Natural killer cell (primary cell): ENCODE measurements around the gene LIN28B. TPM values are rescaled to one million over a fixed set of nuclear protein-coding genes. Genes with fewer than 3 reads are reported as not detected.
"Not testable (repeated sequence)": the region's sequence is repeated elsewhere in the genome, so short reads cannot be mapped to it uniquely, and the experiment has no call there.

ENCODE experiments used
- ATAC-seq, 3 donors: fragments of 150-1000 bp in 2 of 3; fragments of 200-7000 bp in 1 of 3; cut with Tn5 transposase; 1 replicate in 1 of 3; 2 replicates in 2 of 3; pipeline ENCODE4 v1.10.0; 2021; ENCODE audit warnings: mild to moderate bottlenecking in 2 of 3, moderate library complexity in 2 of 3
- DNase-seq, 2 donors: peaks; one replicate each; pipeline versions ENCODE4 v3.0.0 to v3.0.0-alpha.2; 2013 to 2021; ENCODE audit warnings: mixed read lengths in 1 of 2
- H3K27ac ChIP-seq: one replicate; pipeline ENCODE4 v1.5.1; 2013; ENCODE audit warnings: mild to moderate bottlenecking, low read length
- H3K27me3 ChIP-seq: one replicate; pipeline ENCODE4 v1.6.1; 2013; ENCODE audit warnings: low read length; ENCODE audit not compliant: control insufficient read depth, insufficient read depth
- H3K36me3 ChIP-seq: one replicate; pipeline ENCODE4 v1.6.1; 2013; ENCODE audit warnings: low read length; ENCODE audit not compliant: control insufficient read depth, insufficient read depth
- H3K4me1 ChIP-seq: one replicate; pipeline ENCODE4 v1.6.1; 2013; ENCODE audit warnings: low read length; ENCODE audit not compliant: control insufficient read depth, insufficient read depth
- H3K4me3 ChIP-seq: one replicate; pipeline ENCODE4 v1.5.1; 2013; ENCODE audit warnings: low read length
- H3K9me3 ChIP-seq: one replicate; pipeline ENCODE4 v1.6.1; 2013; ENCODE audit warnings: low read length; ENCODE audit not compliant: control insufficient read depth, insufficient read depth
- H3K27ac Mint-ChIP-seq, 2 donors: one replicate each; pipeline ENCODE4 v1.8.0; 2022; ENCODE audit warnings: mild to moderate bottlenecking in 2 of 2, mixed read lengths in 2 of 2, moderate library complexity in 1 of 2
- H3K27me3 Mint-ChIP-seq, 2 donors: one replicate each; pipeline ENCODE4 v1.8.0; 2022; ENCODE audit warnings: low read depth in 2 of 2, mixed read lengths in 2 of 2
- H3K36me3 Mint-ChIP-seq: one replicate; pipeline ENCODE4 v1.8.0; 2022; ENCODE audit warnings: mixed read lengths
- H3K4me1 Mint-ChIP-seq, 2 donors: one replicate each; pipeline ENCODE4 v1.8.0; 2022; ENCODE audit warnings: mixed read lengths in 2 of 2
- H3K4me3 Mint-ChIP-seq: one replicate; pipeline ENCODE4 v1.8.0; 2022; ENCODE audit warnings: mild to moderate bottlenecking, moderate library complexity, mixed read lengths
- H3K9me3 Mint-ChIP-seq, 2 donors: one replicate each; pipeline ENCODE4 v1.8.0; 2022; ENCODE audit warnings: mixed read lengths in 2 of 2
- WGBS: methylation state at CpG from one replicate; pipeline ENCODE4 v1.1.7; 2013; ENCODE audit warnings: missing lambda C conversion rate; ENCODE audit not compliant: insufficient coverage; 5-methylcytosine and 5-hydroxymethylcytosine counted together
- intact Hi-C: fragments of 100-400 bp; cut with micrococcal nuclease; formaldehyde crosslinking; loops from one replicate; pipeline ENCODE4 v1.14.2; 2022
- total RNA-seq, 4 donors: library from RNA; stranded (reverse); fragments of 120-200 nt in 1 of 4; gene quantifications; one replicate each; pipeline versions ENCODE4 v1.2.3 to v1.2.4, GENCODE V29; 2013 to 2022
- TF ChIP-seq, protein P1 (sequence below): fragments of 200-600 bp; IDR thresholded peaks from one replicate; pipeline ENCODE4 v1.8.0; 2022; ENCODE audit warnings: antibody characterized with exemption

The LIN28B gene
- total RNA-seq, 3 donors from 2014 or later (not counting 1 experiment from before 2014, with no cell fraction given), result not detected

DNA sequence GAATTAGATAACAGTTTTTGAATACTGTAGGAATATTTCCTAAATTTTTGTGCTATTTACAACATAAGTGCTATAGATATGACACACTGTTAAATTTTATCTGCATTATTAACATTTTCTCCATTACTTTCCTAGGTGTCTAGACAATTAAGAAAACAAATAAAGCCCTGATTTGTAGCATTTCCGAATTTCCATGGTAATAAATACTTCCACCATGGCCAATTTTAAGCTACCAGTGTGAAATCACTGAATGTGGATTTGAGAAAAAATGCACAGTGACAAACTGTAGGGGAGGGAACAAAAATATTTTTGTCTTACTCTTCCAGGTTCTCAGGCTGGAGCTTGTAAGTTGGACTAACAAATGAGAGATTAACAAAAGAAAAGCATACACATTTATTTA, 27.9 kb downstream of the LIN28B start:
- ATAC-seq (no peak), DNase-seq (no peak)
- H3K27ac Mint-ChIP-seq, result no peak overlapping the region
- Histone ChIP-seq H3K27ac (no peak overlapping the region), H3K36me3 (no peaks in the 10 kb centered on the region), H3K9me3 (no peaks in the 10 kb centered on the region), H3K27me3 (no peaks in the 10 kb centered on the region), H3K4me1 (no peaks in the 10 kb centered on the region), H3K4me3 (no peak overlapping the region)
- no peaks in the 10 kb centered on the region for H3K9me3 Mint-ChIP-seq
- peaks cover 8 to 15% of the 10 kb centered on the region in 2 donors for H3K27me3 Mint-ChIP-seq
- H3K4me3 Mint-ChIP-seq, result no peak overlapping the region
- no peaks in the 10 kb centered on the region for H3K4me1 Mint-ChIP-seq
- TF ChIP-seq, protein P1, sequence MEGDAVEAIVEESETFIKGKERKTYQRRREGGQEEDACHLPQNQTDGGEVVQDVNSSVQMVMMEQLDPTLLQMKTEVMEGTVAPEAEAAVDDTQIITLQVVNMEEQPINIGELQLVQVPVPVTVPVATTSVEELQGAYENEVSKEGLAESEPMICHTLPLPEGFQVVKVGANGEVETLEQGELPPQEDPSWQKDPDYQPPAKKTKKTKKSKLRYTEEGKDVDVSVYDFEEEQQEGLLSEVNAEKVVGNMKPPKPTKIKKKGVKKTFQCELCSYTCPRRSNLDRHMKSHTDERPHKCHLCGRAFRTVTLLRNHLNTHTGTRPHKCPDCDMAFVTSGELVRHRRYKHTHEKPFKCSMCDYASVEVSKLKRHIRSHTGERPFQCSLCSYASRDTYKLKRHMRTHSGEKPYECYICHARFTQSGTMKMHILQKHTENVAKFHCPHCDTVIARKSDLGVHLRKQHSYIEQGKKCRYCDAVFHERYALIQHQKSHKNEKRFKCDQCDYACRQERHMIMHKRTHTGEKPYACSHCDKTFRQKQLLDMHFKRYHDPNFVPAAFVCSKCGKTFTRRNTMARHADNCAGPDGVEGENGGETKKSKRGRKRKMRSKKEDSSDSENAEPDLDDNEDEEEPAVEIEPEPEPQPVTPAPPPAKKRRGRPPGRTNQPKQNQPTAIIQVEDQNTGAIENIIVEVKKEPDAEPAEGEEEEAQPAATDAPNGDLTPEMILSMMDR, result no peak
- intact Hi-C loops, result no loop called here
- no peaks in the 10 kb centered on the region for H3K36me3 Mint-ChIP-seq
- no CpG with 5 or more reads among the region's 1 CpG for WGBS

DNA sequence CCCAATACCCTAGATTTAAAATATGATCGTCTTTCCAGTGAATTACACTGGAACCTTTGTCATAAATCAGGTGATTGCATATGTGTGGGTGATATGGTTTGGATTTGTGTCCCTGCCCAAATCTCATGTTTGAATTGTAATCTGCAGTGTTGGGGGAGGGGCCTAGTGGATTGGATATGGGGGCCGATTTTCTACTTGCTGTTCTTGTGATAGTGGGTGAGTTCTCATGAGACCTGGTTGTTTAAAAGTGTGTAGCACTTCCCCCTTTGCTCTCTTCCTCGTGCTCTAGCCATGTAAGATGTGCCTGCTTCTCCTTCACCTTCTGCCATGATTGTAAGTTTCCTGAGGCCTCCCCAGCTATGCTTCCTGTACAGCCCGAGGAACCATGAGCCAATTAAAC, 29.0 kb downstream of the LIN28B start:
- 79% methylated on average over 4 of the region's 4 CpGs for WGBS
- H3K27ac Mint-ChIP-seq, intact Hi-C loops, H3K4me1 Mint-ChIP-seq, H3K4me3 Mint-ChIP-seq, H3K4me3 ChIP-seq, H3K4me1 ChIP-seq, H3K9me3 ChIP-seq, H3K36me3 Mint-ChIP-seq, H3K9me3 Mint-ChIP-seq, H3K27me3 ChIP-seq, DNase-seq, H3K27ac ChIP-seq, ATAC-seq, H3K36me3 ChIP-seq: not testable (repeated sequence)
- peaks cover 6 to 15% of the 10 kb centered on the region in 2 donors for H3K27me3 Mint-ChIP-seq

DNA sequence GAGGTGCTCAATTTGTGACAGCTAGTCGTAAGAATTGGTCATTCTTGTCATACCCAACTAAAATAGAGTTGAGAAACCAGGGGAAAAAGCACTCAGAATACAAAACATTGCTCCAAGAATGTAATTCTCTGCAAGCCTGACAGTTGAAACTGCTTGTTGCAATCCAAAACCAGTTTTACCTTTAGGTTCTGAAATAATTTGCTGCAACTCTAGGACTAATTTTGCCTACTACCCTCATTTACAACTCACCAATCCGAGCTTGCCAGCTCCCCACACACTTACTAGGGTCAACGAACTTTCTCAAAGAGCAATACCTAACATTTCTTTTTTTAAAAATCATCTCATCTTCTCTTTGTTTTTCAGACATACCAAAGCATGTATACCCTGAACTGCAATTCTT, 29.7 kb downstream of the LIN28B start:
- H3K36me3 Mint-ChIP-seq, result no peaks in the 10 kb centered on the region
- H3K36me3 ChIP-seq, result no peaks in the 10 kb centered on the region
- H3K27ac Mint-ChIP-seq, result no peak overlapping the region
- H3K4me1 Mint-ChIP-seq, result no peaks in the 10 kb centered on the region
- ATAC-seq (no peak), DNase-seq (no peak)
- intact Hi-C loops, result no loop called here
- TF ChIP-seq, protein P1, result no peak
- no peak overlapping the region for H3K4me3 Mint-ChIP-seq
- no peaks in the 10 kb centered on the region for H3K4me1 ChIP-seq
- no peak overlapping the region for H3K27ac ChIP-seq
- H3K4me3 ChIP-seq, result no peak overlapping the region
- H3K27me3 ChIP-seq, result no peaks in the 10 kb centered on the region
- WGBS, result 80% methylated on average over 3 of the region's 3 CpGs
- H3K27me3 Mint-ChIP-seq, result peaks cover 0 to 9% of the 10 kb centered on the region in 2 donors
- no peaks in the 10 kb centered on the region for H3K9me3 ChIP-seq
- H3K9me3 Mint-ChIP-seq, result no peaks in the 10 kb centered on the region

DNA sequence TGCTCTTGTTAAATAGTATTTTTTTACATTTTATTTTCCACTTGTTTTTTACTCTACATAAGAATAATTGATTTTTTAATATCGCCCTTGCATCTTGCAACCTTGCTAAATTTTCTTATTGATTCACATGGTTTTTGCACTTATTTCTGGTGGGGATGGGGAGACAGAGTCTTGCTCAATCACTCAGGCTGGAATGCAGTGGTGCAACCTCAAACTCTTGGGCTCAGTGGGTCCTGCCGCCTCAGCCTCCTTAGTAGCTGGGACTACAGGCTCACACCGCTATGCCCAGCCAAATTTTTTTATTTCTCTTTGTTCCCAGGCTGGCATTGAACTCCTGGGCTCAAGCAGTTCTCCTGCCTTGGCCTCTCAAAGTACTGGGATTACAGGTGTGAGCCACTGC, 30.3 kb downstream of the LIN28B start:
- H3K27me3 Mint-ChIP-seq, result peaks cover 0 to 7% of the 10 kb centered on the region in 2 donors
- ATAC-seq (no peak), DNase-seq (no peak)
- H3K27ac Mint-ChIP-seq, result no peak overlapping the region
- Histone ChIP-seq H3K27me3 (no peaks in the 10 kb centered on the region), H3K9me3 (no peaks in the 10 kb centered on the region), H3K36me3 (no peaks in the 10 kb centered on the region), H3K4me3 (no peak overlapping the region), H3K4me1 (no peaks in the 10 kb centered on the region), H3K27ac (no peak overlapping the region)
- WGBS, result 91% methylated on average over 2 of the region's 3 CpGs
- intact Hi-C loops, result no loop called here
- H3K4me1 Mint-ChIP-seq, result no peaks in the 10 kb centered on the region
- no peaks in the 10 kb centered on the region for H3K9me3 Mint-ChIP-seq
- TF ChIP-seq, protein P1, result no peak
- H3K36me3 Mint-ChIP-seq, result no peaks in the 10 kb centered on the region
- no peak overlapping the region for H3K4me3 Mint-ChIP-seq
